HepG2 (cell line): ENCODE results near the gene FOXA3. TPM values are rescaled to one million over a fixed set of nuclear protein-coding genes. Genes with fewer than 3 reads are reported as not detected.

Experiments
- ETV5 ChIP-seq: IDR thresholded peaks from 2 replicates; pipeline ENCODE4 v1.6.1; 2018; ENCODE audit warnings: missing biosample characterization, missing genetic modification reagents, inconsistent platforms, borderline replicate concordance
- HNF4A ChIP-seq: sonication (generic); formaldehyde crosslinking; IDR thresholded peaks from 2 replicates; pipeline ENCODE4 v1.4.0; 2020; ENCODE audit warnings: missing genetic modification reagents
- HNRNPK ChIP-seq: fragments of 200-400 bp; formaldehyde crosslinking; IDR thresholded peaks from 2 replicates; pipeline ENCODE4 v1.6.1; 2018; ENCODE audit warnings: low read length, low read depth, moderate library complexity, mild to moderate bottlenecking; ENCODE audit not compliant: poor library complexity, severe bottlenecking
- HOXD1 ChIP-seq: sonication (generic); formaldehyde crosslinking; IDR thresholded peaks from 2 replicates; pipeline ENCODE4 v1.5.0; 2020; ENCODE audit warnings: missing genetic modification reagents
- JARID2 ChIP-seq: sonication (generic); formaldehyde crosslinking; IDR thresholded peaks from 2 replicates; pipeline ENCODE4 v1.8.1; 2023; ENCODE audit warnings: missing genetic modification reagents, inconsistent platforms; ENCODE audit not compliant: insufficient replicate concordance
- JUN ChIP-seq: sonication (generic); formaldehyde crosslinking; IDR thresholded peaks from 2 replicates; pipeline ENCODE4 v1.4.0; 2020; ENCODE audit warnings: mild to moderate bottlenecking, missing genetic modification reagents
- MIER2 ChIP-seq: IDR thresholded peaks from 2 replicates; pipeline ENCODE4 v1.6.1; 2016; ENCODE audit warnings: missing biosample characterization, missing genetic modification reagents
- MYNN ChIP-seq: sonication (generic); formaldehyde crosslinking; IDR thresholded peaks from 2 replicates; pipeline ENCODE4 v1.4.0; 2020; ENCODE audit warnings: mild to moderate bottlenecking, low read depth, missing genetic modification reagents
- NFYB ChIP-seq: sonication (generic); formaldehyde crosslinking; IDR thresholded peaks from 2 replicates; pipeline ENCODE4 v1.4.0; 2020; ENCODE audit warnings: missing genetic modification reagents
- PLRG1 ChIP-seq: fragments of 450-650 bp; conservative IDR thresholded peaks from 2 replicates; pipeline ENCODE4 v1.6.1; 2016
- RFX3 ChIP-seq: IDR thresholded peaks from 2 replicates; pipeline ENCODE4 v1.6.1; 2016; ENCODE audit warnings: missing biosample characterization, missing genetic modification reagents
- SAP130 ChIP-seq: IDR thresholded peaks from 2 replicates; pipeline ENCODE4 v1.6.1; 2016; ENCODE audit warnings: low read depth
- STAG1 ChIP-seq: sonication (generic); formaldehyde crosslinking; IDR thresholded peaks from 2 replicates; pipeline ENCODE4 v1.4.0; 2020; ENCODE audit warnings: missing genetic modification reagents
- TERF1 ChIP-seq: sonication (generic); formaldehyde crosslinking; IDR thresholded peaks from 2 replicates; pipeline ENCODE4 v1.8.0; 2022; ENCODE audit warnings: mild to moderate bottlenecking, missing genetic modification reagents, moderate library complexity
- THAP7 ChIP-seq: sonication (generic); formaldehyde crosslinking; IDR thresholded peaks from 2 replicates; pipeline ENCODE4 v1.8.1; 2023; ENCODE audit warnings: mild to moderate bottlenecking, missing genetic modification reagents
- ZFX ChIP-seq: sonication (generic); formaldehyde crosslinking; IDR thresholded peaks from 2 replicates; pipeline ENCODE4 v1.4.0; 2020; ENCODE audit warnings: mild to moderate bottlenecking, low read depth, missing genetic modification reagents, moderate library complexity
- ZNF143 ChIP-seq: sonication (generic); formaldehyde crosslinking; IDR thresholded peaks from 2 replicates; pipeline ENCODE4 v1.4.0; 2020; ENCODE audit warnings: missing genetic modification reagents
- ZNF333 ChIP-seq: sonication (generic); formaldehyde crosslinking; IDR thresholded peaks from 2 replicates; pipeline ENCODE4 v1.4.0; 2020; ENCODE audit warnings: mild to moderate bottlenecking, missing genetic modification reagents, borderline replicate concordance
- ZNF501 ChIP-seq: sonication (generic); formaldehyde crosslinking; IDR thresholded peaks from 2 replicates; pipeline ENCODE4 v1.5.1; 2020; ENCODE audit warnings: mild to moderate bottlenecking, moderate library complexity, missing genetic modification reagents
- ZNF530 ChIP-seq: sonication (generic); formaldehyde crosslinking; IDR thresholded peaks from 2 replicates; pipeline ENCODE4 v1.5.0; 2020; ENCODE audit warnings: low read depth, mild to moderate bottlenecking, missing genetic modification reagents
- ZNF546 ChIP-seq: sonication (generic); formaldehyde crosslinking; conservative IDR thresholded peaks from 2 replicates; pipeline ENCODE4 v1.8.1; 2023; ENCODE audit warnings: mild to moderate bottlenecking, missing genetic modification reagents
- ZNF614 ChIP-seq: IDR thresholded peaks from 2 replicates; pipeline ENCODE4 v1.6.1; 2018; ENCODE audit warnings: missing biosample characterization, missing genetic modification reagents, inconsistent platforms, borderline replicate concordance
- ZNF724P ChIP-seq: sonication (generic); formaldehyde crosslinking; IDR thresholded peaks from 2 replicates; pipeline ENCODE4 v1.8.0; 2022; ENCODE audit warnings: missing genetic modification reagents, borderline replicate concordance
- ZNF792 ChIP-seq: IDR thresholded peaks from 2 replicates; pipeline ENCODE4 v1.6.1; 2016
- polyA plus RNA-seq, 8 experiments: library from polyadenylated mRNA; depleted of rRNA in 3 of 8; stranded (reverse) in 7 of 8; unstranded in 1 of 8; fragments of >200 nt; fragmentation: Illumina TruSeq in 4 of 8; extraction: Trizol in 4 of 8; gene quantifications; 2 replicates each; pipeline versions ENCODE4 v1.2.1 to v1.2.3, GENCODE V29; 2011 to 2016; ENCODE audit warnings: low read depth in 4 of 8, missing spikeins in 1 of 8, mixed read lengths in 1 of 8; ENCODE audit not compliant: insufficient read depth in 1 of 8
- total RNA-seq, 5 experiments: library from RNA; depleted of rRNA; stranded (reverse); fragments of >200 nt; fragmentation: Illumina TruSeq; extraction: Trizol; gene quantifications; 2 replicates each; pipeline ENCODE4 v1.2.3, GENCODE V29; 2016; ENCODE audit warnings: low read depth in 1 of 5
- TF ChIP-seq, protein P1 (sequence below): sonication (generic); formaldehyde crosslinking; IDR thresholded peaks from 2 replicates; pipeline ENCODE4 v1.5.0; 2020; ENCODE audit warnings: mild to moderate bottlenecking, missing genetic modification reagents, moderate library complexity
- TF ChIP-seq, protein P2 (sequence below): sonication (generic); formaldehyde crosslinking; conservative IDR thresholded peaks from 2 replicates; pipeline ENCODE4 v1.4.0; 2020; ENCODE audit warnings: missing genetic modification reagents

FOXA3 gene
- total and polyA plus RNA-seq, 2 of the 13 experiments (the other 11 are each of a cell fraction or from before 2014, with no cell fraction given): 29.8 to 47.6 TPM

DNA sequence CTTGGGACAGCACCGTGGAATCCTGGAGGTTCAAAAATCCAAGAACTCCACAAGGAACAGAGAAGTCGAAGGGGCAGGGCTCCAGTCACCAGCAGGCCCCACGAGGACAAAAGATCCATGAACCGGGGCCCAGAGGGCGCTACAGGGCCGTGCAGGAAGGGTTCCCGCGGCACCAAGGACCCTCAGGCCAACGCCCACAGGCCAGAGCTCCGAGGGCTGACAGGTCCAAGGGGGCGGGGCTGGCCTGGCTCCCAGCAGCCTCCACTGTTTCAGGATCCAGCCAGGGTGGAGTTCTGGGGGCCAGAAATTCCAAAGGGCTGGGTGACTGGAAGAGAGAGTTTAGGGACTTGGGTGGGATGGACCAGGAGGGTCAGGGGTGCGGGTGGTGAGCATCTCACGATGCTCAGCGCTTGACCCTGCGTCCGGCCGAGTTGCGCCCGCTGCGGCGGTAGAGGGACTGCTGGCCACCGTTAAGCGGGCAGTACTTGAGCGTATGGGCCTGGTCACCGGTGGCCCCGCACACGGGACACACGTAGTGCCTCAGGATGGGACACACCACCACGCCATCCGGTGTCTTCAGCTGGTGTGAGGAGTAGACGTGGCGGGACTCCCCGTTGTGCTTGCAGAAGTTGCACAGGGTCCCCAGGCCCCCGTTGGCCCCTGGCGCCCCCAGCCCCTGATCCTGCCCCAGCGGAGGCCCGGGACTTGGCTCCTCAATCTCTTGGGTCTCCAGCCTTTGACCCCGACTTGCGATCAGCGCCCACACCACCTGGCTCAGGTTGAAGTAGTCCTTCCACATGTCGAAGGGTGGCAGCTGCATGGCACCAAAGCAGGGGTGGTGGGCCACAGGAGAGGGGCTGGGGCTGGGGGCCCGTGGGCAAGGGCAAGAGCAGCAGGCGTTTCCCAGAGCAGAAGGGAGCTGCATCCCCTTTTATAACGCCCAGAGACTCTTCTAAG is 50.0 kb downstream of the FOXA3 start, which contains the start of gene NANOS2 (continued):
- TF ChIP-seq RFX3: no peak
- TF ChIP-seq ETV5 (CRISPR knock-in tag): no peak
- TF ChIP-seq, protein P1, sequence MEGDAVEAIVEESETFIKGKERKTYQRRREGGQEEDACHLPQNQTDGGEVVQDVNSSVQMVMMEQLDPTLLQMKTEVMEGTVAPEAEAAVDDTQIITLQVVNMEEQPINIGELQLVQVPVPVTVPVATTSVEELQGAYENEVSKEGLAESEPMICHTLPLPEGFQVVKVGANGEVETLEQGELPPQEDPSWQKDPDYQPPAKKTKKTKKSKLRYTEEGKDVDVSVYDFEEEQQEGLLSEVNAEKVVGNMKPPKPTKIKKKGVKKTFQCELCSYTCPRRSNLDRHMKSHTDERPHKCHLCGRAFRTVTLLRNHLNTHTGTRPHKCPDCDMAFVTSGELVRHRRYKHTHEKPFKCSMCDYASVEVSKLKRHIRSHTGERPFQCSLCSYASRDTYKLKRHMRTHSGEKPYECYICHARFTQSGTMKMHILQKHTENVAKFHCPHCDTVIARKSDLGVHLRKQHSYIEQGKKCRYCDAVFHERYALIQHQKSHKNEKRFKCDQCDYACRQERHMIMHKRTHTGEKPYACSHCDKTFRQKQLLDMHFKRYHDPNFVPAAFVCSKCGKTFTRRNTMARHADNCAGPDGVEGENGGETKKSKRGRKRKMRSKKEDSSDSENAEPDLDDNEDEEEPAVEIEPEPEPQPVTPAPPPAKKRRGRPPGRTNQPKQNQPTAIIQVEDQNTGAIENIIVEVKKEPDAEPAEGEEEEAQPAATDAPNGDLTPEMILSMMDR (CRISPR knock-in tag): peak; percentile 71
- TF ChIP-seq TERF1 (CRISPR knock-in tag): no peak
- no peak for TF ChIP-seq ZNF792 (CRISPR knock-in tag)
- TF ChIP-seq ZNF333 (CRISPR knock-in tag): no peak
- TF ChIP-seq ZNF614 (CRISPR knock-in tag): no peak
- TF ChIP-seq JUN (CRISPR knock-in tag): no peak
- TF ChIP-seq, protein P2, sequence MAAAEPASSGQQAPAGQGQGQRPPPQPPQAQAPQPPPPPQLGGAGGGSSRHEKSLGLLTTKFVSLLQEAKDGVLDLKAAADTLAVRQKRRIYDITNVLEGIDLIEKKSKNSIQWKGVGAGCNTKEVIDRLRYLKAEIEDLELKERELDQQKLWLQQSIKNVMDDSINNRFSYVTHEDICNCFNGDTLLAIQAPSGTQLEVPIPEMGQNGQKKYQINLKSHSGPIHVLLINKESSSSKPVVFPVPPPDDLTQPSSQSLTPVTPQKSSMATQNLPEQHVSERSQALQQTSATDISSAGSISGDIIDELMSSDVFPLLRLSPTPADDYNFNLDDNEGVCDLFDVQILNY (CRISPR knock-in tag): no peak
- no peak for TF ChIP-seq MYNN (CRISPR knock-in tag)
- TF ChIP-seq ZNF724P (CRISPR knock-in tag): no peak
- no peak for TF ChIP-seq JARID2
- TF ChIP-seq SAP130 (CRISPR knock-in tag): peak; percentile 23; the same call in 1 of the 2 replicates
- no peak for TF ChIP-seq ZNF530 (CRISPR knock-in tag)
- no peak for TF ChIP-seq HOXD1 (CRISPR knock-in tag)
- 0 out of 2 replicates have a peak, but pooled peaks have one; percentile 27 for TF ChIP-seq ZNF501 (CRISPR knock-in tag)
- no peak for TF ChIP-seq HNRNPK
- no peak for TF ChIP-seq MIER2
- TF ChIP-seq HNF4A: no peak
- peak; percentile 64 for TF ChIP-seq STAG1 (CRISPR knock-in tag)
- TF ChIP-seq THAP7 (CRISPR knock-in tag): no peak; the same call in 1 of the 2 replicates
- TF ChIP-seq ZFX (CRISPR knock-in tag): no peak; the same call in 1 of the 2 replicates
- peak; percentile 49; the same call in 1 of the 2 replicates for TF ChIP-seq ZNF143 (CRISPR knock-in tag)
- no peak for TF ChIP-seq PLRG1
- no peak for TF ChIP-seq NFYB
- no peak for TF ChIP-seq ZNF546
